Ishikawa (cell line): ENCODE data around the gene MYO7B.

Experiments
- MAX ChIP-seq: IDR thresholded peaks from 2 replicates; pipeline ENCODE4 v1.6.1; 2012
- ZBTB7A ChIP-seq: IDR thresholded peaks from 2 replicates; pipeline ENCODE4 v1.6.1; 2012; ENCODE audit warnings: low read depth

- TF ChIP-seq MAX (no peak), ZBTB7A (no peak)
These were observed 95.5 kb downstream of the MYO7B start for GRCh38 chr2:127630864-127631540.
